GM15510 (cell line): ENCODE measurements around the gene ACVR1.

ENCODE experiments used
- POLR2A ChIP-seq: IDR thresholded peaks from 3 replicates; pipeline ENCODE4 v1.6.1; 2011; ENCODE audit warnings: borderline replicate concordance; ENCODE audit not compliant: insufficient read length; ENCODE audit errors: extremely low read depth

Gene ACVR1

DNA sequence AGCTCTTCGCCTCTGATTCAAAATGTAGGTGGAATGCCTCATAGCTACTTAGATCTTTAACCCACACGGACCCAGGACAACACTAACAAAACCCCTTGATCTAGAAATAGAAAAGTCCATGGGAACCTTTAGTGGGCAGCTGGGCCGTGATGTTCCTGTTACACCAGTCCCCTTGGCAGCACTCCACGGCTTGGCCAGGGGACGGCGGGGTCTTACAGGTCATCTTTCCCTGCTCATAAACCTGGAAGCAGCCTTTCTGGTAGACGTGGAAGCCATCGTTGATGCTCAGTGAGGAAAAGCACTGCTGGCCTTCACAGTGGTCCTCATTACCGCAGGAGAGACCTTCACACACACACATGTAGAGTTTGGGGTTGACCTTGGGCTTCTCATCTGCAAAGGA, 95.9 kb downstream of the ACVR1 start:
- no peak for TF ChIP-seq POLR2A

DNA sequence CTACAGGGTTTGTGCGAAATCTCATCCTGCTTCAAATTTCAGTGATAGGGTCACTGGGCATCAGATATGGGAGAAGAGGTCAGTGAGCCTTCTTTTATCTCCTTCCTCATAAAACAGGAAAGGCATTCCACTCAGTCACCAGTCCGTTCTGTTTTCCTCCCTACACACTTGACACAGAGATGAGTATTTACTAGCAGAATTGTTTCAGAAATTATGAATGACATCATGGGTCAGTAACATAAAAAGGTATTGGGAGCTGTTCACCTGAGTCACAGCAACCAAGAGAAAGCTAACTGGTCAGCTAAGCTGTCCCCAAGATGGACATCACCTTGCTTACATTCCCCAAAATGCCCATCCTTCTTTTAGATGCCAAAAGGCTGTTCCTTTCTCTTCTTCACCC, 96.3 kb downstream of the ACVR1 start:
- no peak for TF ChIP-seq POLR2A

DNA sequence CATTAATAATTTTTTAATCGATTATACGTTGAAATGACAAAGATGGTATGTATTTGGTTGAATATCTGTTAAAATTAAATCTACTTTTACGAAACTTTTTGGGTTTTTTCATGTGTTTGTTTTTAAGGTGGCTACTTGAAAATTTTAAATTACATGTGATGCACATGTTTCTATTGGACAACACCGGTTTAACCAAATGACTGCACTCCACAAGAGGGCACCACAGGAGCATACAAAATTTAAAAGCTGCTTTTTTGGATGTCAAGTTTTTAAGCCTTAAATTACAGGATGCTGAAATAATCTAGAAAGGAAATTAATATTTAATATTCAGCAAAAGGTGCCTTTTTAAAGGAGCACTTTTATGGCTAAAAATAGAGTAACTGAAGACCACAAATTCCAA, 98.7 kb downstream of the ACVR1 start:
- no peak for TF ChIP-seq POLR2A

DNA sequence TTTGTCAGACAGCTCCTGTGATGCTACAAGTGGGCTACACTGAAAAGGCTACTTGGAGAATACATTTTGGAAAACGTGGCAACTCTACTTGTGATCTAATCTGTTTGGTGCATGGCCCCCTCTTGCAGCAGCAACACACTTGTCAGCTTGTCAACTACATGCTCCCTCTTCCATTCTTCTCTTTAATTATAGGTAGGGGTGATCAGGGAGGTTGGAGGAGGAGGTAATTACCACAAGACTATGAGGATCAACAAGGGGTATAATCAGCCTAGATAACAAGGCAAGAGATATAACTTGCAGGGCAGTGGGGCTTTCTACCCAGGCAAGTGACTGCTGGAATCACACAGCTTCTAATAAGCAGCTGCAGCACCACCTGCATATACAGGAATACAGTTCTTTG, 104.9 kb downstream of the ACVR1 start:
- no peak for TF ChIP-seq POLR2A

DNA sequence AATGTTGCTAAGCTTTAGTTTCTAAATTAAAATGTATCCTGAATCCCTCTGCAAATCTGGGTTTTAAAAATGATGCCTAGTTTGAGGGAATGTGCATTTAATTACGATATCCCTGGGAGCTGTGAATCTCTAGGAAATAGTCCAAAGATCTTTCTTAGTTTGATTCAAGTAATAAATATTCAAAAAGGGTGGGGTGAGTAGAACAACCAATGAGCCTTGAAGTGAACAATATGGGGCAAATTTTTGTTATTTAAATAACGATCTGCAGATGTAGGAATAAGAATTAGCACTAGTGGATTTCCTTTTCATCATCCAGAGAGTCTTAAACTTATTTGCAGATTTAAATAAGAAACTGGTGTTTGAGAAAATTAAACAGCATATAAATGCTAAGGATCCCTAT, 106.3 kb downstream of the ACVR1 start:
- TF ChIP-seq POLR2A: no peak

DNA sequence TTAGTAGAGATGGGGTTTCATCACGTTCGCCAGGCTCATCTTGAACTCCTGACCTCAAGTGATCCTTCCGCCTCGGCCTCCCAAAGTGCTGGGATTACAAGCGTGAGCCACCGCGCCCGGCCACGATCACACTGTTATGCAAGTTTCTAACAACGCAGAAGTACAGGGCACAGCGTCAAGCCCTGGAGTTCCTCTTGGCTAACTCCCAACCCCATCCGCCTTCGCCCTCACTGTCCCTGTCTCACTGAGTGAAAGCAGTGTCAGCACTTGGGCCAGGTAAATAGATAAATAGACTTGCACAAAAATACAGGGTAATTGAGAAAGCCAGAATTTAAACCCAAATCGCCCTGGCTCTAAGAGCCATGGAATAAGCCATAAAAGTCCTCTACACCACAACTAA, 111.7 kb downstream of the ACVR1 start:
- no peak for TF ChIP-seq POLR2A

DNA sequence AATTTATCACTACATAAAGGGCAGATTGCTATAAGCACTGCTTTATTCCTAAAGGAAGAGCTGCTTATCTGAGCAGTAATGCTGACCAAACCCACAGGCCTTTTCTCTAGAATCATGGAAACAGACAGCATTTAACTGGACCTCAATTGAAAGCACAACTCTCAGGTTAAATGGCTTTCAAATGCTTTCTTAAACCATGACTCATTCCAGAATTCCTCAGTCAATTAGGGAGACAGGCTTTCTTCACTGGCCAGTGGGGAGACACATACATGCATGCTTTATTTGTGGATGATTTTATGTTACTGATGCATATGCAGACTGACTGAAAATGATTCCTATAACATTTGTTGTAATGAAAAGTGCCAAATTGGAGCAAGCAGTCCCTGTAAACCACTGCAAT, 114.6 kb downstream of the ACVR1 start:
- no peak for TF ChIP-seq POLR2A

DNA sequence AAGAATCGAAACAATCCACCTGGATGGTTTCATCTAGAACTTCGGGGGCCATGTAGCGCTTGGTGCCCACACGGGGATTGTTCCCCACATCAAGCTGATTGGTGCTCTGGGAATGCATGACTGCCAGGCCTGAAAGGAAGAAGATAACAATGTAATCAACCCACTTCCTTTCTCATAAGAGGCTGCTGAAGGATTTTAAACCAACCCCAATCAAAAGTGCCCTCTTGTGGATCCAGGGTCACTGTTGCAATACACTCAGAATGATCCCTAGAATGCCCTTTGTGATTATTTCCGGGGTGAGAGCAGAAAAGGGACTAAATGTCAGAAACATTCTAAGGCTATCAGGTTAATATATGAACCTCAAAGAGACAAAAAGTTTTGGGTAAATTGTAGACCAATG, 115.2 kb downstream of the ACVR1 start:
- TF ChIP-seq POLR2A: no peak

DNA sequence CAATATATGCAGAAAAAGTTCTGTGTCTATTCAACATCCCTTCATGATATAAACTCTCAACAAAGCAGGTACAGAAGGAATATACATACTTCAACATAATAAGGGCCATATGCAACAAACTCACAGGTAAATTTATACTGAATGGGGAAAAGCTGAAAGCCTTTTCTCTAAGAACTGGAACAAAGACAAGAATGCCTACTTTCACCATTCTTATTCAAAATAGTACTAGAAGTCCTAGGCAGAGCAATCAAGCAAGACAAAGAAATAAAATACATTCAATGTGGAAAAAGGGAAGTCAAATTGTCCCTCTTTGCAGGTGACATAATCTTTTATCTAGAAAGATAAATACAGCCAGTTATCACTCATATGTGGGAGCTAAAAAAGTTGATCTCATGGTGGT, 116.3 kb downstream of the ACVR1 start:
- TF ChIP-seq POLR2A: no peak

DNA sequence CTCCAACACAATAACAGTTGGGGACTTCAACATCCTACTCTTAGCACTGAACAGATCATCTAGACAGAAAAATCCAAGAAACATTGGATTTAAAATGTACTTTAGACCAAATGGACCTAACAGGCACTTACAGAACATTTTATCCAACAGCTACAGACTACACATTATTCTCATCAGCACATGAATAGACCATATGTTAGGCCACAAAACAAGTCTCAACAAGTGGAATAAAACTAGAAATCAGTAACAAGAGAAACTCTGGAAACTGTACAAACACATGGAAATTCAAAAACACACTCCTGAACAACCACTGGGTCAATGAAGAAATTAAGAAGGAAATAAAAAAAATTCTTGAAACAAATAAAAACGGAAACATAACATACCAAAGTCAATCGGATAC, 117.5 kb downstream of the ACVR1 start:
- TF ChIP-seq POLR2A: no peak

DNA sequence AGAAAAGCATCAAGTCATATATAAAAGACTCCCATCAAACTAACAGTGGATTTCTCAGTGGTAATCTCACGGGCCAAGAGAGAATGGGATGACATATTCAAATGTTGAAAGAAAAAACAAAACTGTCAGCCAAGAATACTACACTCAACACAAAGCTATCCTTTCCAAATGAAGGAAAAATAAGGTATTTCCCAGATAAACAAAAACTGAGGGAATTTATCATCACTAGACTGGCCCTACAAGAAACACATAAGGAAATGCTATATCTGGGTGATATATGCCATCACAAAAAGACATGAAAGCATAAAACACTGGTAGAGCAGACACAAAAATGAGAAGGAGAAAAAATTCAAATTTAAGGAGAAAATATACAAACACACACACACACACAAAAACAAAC, 118.6 kb downstream of the ACVR1 start:
- TF ChIP-seq POLR2A: no peak

DNA sequence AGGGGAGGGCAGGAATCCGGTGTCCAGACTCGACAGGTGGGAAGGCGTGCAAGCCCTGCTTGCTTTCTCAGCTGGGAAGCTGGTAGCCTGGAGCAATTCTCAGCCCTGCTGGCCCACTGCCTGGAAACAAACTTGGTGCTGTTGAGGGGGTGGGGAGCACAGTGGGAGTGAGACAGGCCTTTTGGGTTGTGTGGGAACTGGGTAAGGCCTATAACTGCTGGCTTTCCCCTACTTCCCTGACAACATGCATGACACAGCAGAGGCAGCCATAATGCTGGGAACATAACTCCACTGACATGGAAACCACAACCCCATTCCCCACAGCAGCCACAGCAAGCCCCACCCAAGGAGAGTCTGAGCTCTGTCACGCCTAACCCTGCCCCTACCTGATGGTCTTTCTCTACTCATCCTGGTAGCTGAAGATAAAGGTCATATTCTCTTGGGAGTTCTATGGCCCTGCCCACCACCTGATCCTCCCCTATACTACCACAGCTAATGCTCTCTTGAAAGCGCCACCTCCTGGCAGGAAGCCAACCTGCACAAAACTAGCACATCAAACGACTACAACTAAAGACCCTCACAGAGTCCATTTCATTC, 124.6 kb downstream of the ACVR1 start:
- TF ChIP-seq POLR2A: no peak

DNA sequence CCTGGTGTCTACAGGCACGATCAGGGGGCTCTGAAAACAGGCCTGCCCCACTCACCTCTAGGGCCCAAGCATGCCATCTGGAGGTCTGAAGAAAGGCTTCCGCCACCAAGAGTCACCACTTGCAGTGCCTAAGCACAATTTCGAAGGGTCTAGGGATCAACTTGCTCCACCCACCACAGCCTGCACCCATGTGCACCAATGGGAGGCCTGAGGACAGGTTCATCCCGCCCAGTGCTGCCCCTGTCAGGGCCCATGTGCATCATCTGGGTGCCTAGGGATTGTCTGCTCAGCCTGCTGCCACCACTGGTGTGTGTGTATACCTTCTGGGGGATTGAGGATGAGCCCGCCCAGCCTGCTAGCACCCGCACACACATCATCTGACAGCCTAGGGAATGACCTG, 126.4 kb downstream of the ACVR1 start:
- TF ChIP-seq POLR2A: no peak

DNA sequence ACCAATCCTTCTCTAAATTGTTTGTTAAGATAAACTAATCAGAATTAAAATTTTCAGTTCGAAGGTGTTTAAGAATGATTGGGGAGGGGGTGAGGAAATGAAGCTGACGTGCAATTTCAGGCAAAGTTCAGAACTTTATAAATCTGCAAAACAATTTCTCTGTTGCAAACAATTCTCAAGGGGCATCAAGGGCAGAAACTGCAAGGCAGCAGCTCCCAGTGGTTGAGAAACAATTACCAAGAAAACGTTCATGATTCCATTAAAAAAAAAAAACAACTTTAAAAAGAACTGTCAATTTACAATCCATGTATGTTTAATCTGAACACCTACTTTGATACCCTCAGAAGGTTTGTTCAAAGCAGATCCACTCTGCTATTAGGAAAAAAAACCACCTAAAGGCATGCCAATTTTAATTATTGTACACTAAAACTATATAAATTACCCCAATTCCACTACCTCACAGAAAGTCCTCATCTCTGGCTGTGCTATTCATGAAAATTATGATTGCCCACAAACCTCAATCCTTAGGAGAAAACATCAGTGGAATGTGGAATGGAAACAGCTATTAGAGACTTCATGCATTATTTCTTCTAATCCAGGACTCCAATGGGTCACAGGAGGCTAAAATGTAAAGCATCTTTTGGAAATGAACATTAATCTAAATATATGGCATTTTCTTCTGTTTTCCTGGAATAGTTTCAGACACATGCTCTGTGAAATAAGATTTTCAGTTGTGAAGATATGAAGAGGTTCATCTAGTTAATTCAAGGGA, 127.6 kb downstream of the ACVR1 start:
- TF ChIP-seq POLR2A: no peak

DNA sequence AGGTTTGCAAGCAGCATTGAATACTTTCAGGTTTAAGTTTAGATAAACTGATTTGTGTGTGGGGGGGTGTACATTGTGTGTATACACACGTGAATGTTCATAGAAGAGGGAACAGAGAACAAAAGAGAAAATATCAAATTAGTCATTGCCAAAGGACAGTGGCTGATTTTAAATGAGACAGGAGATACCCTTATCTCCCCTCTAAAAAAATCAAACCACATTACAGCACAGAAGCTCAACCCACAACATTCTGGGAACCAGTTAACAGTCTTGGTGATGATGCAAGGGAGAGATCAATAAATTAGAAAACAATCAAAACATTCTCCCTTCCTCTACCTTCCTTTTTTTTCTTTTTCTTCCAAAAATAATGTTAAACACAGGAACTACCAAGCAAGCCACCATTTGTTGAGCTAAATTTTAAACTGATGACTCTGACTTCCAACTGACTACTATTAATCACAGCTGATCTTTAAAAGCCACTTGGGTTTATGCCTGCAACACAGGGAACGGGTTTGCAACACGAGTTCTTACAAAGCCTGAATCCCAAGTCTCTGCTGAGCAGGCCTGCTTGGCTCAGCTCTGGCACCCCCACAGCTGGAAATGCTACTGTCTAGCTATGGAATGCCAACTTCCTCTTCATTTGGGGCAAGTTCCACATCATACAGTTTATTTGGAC, 128.3 kb downstream of the ACVR1 start:
- no peak for TF ChIP-seq POLR2A

DNA sequence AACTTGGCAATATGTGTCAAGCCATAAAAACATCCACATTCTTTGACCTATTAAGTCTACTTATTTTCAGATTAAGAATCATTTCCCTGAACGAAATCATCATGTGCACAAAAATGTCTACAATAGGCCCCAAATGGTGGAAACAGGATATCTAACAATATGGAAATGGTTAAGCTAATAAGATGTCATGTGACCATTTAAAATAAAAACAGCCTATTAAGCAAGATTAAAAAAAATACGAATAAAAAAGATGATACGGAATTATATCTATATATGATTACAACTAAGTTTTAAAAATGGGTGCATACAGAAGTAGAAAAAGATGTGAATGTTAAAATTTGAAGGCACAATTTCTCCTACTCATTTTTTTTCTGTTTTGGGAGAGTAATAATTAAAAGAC, 128.8 kb downstream of the ACVR1 start:
- no peak for TF ChIP-seq POLR2A
